GM04504 (cell line): Measurements from ENCODE around the gene MAGI1.

Source experiments
- DNase-seq: peaks from one replicate; pipeline ENCODE4 v3.0.0-alpha.2; 2012; ENCODE audit warnings: low read depth

The MAGI1 gene

GRCh38 chr3:65305836-65306235 is 732.9 kb downstream of the MAGI1 start:
- DNase-seq = no peak
